Choroid plexus epithelial cell (primary cell): ENCODE data around the gene CACNA1E.

ENCODE experiments used
- DNase-seq: peaks from one replicate; pipeline ENCODE4 v3.0.0-alpha.2; 2010; ENCODE audit warnings: low read depth
- H3K4me3 ChIP-seq: 2 replicates; pipeline ENCODE4 v1.5.1; 2011; ENCODE audit warnings: low read depth, mild to moderate bottlenecking, control low read depth, low read length, moderate library complexity
- CTCF ChIP-seq: conservative IDR thresholded peaks from 2 replicates; pipeline ENCODE4 v1.5.1; 2011; ENCODE audit warnings: low read depth, mild to moderate bottlenecking, control low read depth, inconsistent platforms, low read length, moderate library complexity

CACNA1E gene

GRCh38 chr1:181759481-181759880 is 276.2 kb downstream of the CACNA1E start:
- DNase-seq: no peak
- no peak for TF ChIP-seq CTCF
- H3K4me3 ChIP-seq: no peak overlapping the region

- TF ChIP-seq CTCF: no peak
- H3K4me3 ChIP-seq: no peak overlapping the region
- no peak for DNase-seq
Measured at GRCh38 chr1:181763736-181764135, 280.4 kb downstream of the CACNA1E start.

- H3K4me3 ChIP-seq: no peak overlapping the region
- TF ChIP-seq CTCF: no peak
- no peak for DNase-seq
Measured at GRCh38 chr1:181765451-181766026, 282.2 kb downstream of the CACNA1E start.

- no peak overlapping the region for H3K4me3 ChIP-seq
- TF ChIP-seq CTCF: no peak
- DNase-seq: no peak
Measured at GRCh38 chr1:181767001-181767708, 283.8 kb downstream of the CACNA1E start.

GRCh38 chr1:181768211-181768929 is 285.1 kb downstream of the CACNA1E start:
- DNase-seq: no peak
- no peak overlapping the region for H3K4me3 ChIP-seq
- no peak for TF ChIP-seq CTCF

- no peak overlapping the region for H3K4me3 ChIP-seq
- no peak for TF ChIP-seq CTCF
- DNase-seq: no peak
Measured at GRCh38 chr1:181768930-181769280, 285.6 kb downstream of the CACNA1E start.
